SK-N-SH (cell line): ENCODE data around the gene GEMIN7. TPM values are rescaled to one million over a fixed set of nuclear protein-coding genes. Genes with fewer than 3 reads are reported as not detected.

Source experiments
- CTCF ChIA-PET: fragments of 300-600, 350-600 bp; formaldehyde crosslinking; extraction: SDS; loops from one replicate; lab custom pipeline; 2021; lab: Yijun Ruan, JAX
- POLR2A ChIA-PET: fragments of 350-600 bp; sonication (Branson Sonifier 250); formaldehyde crosslinking; extraction: SDS; loops from one replicate; lab custom pipeline; 2020; ENCODE audit warnings: antibody characterized with exemption, inconsistent platforms; lab: Yijun Ruan, JAX
- DNase-seq: peaks from one replicate; pipeline ENCODE4 v3.0.0; 2012
- H2AFZ ChIP-seq: fragments of 200-600 bp; sonication (generic); 2 replicates; pipeline ENCODE4 v1.8.1; 2016; ENCODE audit warnings: antibody characterized with exemption, mild to moderate bottlenecking, low read depth
- H3F3A ChIP-seq: fragments of 200-600 bp; sonication (generic); replicated peaks from 2 replicates; pipeline ENCODE3; 2016; ENCODE audit warnings: antibody characterized with exemption, mild to moderate bottlenecking; ENCODE audit not compliant: insufficient read depth
- H3K27ac ChIP-seq, 2 experiments: fragments of 200-500 bp in 1 of 2; fragments of 200-600 bp in 1 of 2; sonication (Bioruptor generic) in 1 of 2; sonication (generic), shearing (Covaris generic) in 1 of 2; 2 replicates each; pipeline versions ENCODE4 v1.5.1 to v1.6.1; 2014 to 2016; ENCODE audit warnings: low read depth in 2 of 2, inconsistent platforms in 1 of 2, low read length in 1 of 2, mild to moderate bottlenecking in 1 of 2, mixed read lengths in 1 of 2
- H3K27me3 ChIP-seq: fragments of 200-600 bp; sonication (generic), shearing (Covaris generic); 2 replicates; pipeline ENCODE4 v1.6.1; 2016; ENCODE audit warnings: mixed run types; ENCODE audit not compliant: insufficient read depth
- H3K36me3 ChIP-seq, 2 experiments: fragments of 200-500 bp in 1 of 2; fragments of 200-600 bp in 1 of 2; sonication (Bioruptor generic) in 1 of 2; sonication (generic) in 1 of 2; replicated peaks in 1 of 2; 2 replicates each; pipeline versions ENCODE3 to v1.5.1; 2014 to 2016; ENCODE audit warnings: low read length in 1 of 2, mild to moderate bottlenecking in 1 of 2; ENCODE audit not compliant: insufficient read depth in 2 of 2, control insufficient read depth in 1 of 2
- H3K4me1 ChIP-seq, 2 experiments: fragments of 200-500 bp in 1 of 2; fragments of 200-600 bp in 1 of 2; sonication (Bioruptor generic) in 1 of 2; sonication (generic), shearing (Covaris generic) in 1 of 2; 2 replicates each; pipeline versions ENCODE4 v1.5.1 to v1.6.1; 2014 to 2016; ENCODE audit warnings: low read depth in 1 of 2, low read length in 1 of 2, mixed run types in 1 of 2; ENCODE audit not compliant: insufficient read depth in 2 of 2, control insufficient read depth in 1 of 2
- H3K4me2 ChIP-seq: fragments of 200-600 bp; sonication (generic), shearing (Covaris generic); 2 replicates; pipeline ENCODE4 v1.6.1; 2017; ENCODE audit warnings: mixed run types
- H3K4me3 ChIP-seq, 2 experiments: fragments of 200-500 bp in 1 of 2; fragments of 200-600 bp in 1 of 2; sonication (Bioruptor generic) in 1 of 2; sonication (generic), shearing (Covaris generic) in 1 of 2; 2 replicates each; pipeline versions ENCODE4 v1.5.1 to v1.8.1; 2014 to 2016; ENCODE audit warnings: low read depth in 2 of 2, inconsistent platforms in 1 of 2, low read length in 1 of 2, mild to moderate bottlenecking in 1 of 2, mixed read lengths in 1 of 2, moderate library complexity in 1 of 2
- H3K79me2 ChIP-seq: fragments of 200-600 bp; sonication (generic); 2 replicates; pipeline ENCODE4 v1.8.1; 2017; ENCODE audit warnings: mild to moderate bottlenecking; ENCODE audit not compliant: insufficient read depth
- H3K9ac ChIP-seq: fragments of 200-600 bp; sonication (generic); 2 replicates; pipeline ENCODE4 v1.6.1; 2017; ENCODE audit warnings: mixed run types
- H3K9me2 ChIP-seq: fragments of 200-600 bp; sonication (generic); 2 replicates; pipeline ENCODE4 v1.6.1; 2017; ENCODE audit warnings: mixed run types
- H3K9me3 ChIP-seq: fragments of 200-600 bp; sonication (generic); 2 replicates; pipeline ENCODE4 v1.6.1; 2017; ENCODE audit warnings: mixed run types, mild to moderate bottlenecking, moderate library complexity
- H4K20me1 ChIP-seq: fragments of 200-600 bp; sonication (generic); 2 replicates; pipeline ENCODE4 v1.6.1; 2017; ENCODE audit warnings: mild to moderate bottlenecking, mixed run types; ENCODE audit not compliant: insufficient read depth
- EP300 ChIP-seq, 2 experiments: IDR thresholded peaks; 2 replicates each; pipeline versions ENCODE4 v1.4.0 to v1.6.1; 2012; ENCODE audit warnings: borderline replicate concordance in 1 of 2, low read depth in 1 of 2, low read length in 1 of 2
- EZH2phosphoT487 ChIP-seq: fragments of 200-600 bp; sonication (generic); IDR thresholded peaks from 2 replicates; pipeline ENCODE4 v1.6.1; 2017; ENCODE audit warnings: low read depth, mixed run types, mild to moderate bottlenecking, antibody characterized with exemption, moderate library complexity, borderline replicate concordance
- FOXJ3 ChIP-seq: sonication (generic); formaldehyde crosslinking; IDR thresholded peaks from 2 replicates; pipeline ENCODE4 v1.5.1; 2020; ENCODE audit warnings: mild to moderate bottlenecking, missing genetic modification reagents
- GATA2 ChIP-seq: sonication (generic); formaldehyde crosslinking; IDR thresholded peaks from 2 replicates; pipeline ENCODE4 v1.5.0; 2020; ENCODE audit warnings: mild to moderate bottlenecking, missing genetic modification reagents
- JUND ChIP-seq: IDR thresholded peaks from 2 replicates; pipeline ENCODE4 v1.4.0; 2012
- MEF2A ChIP-seq: IDR thresholded peaks from 2 replicates; pipeline ENCODE4 v1.4.0; 2012; ENCODE audit warnings: low read depth, borderline replicate concordance
- POLR2AphosphoS5 ChIP-seq: IDR thresholded peaks from 2 replicates; pipeline ENCODE4 v1.6.1; 2012; ENCODE audit warnings: low read depth, low read length
- RCOR1 ChIP-seq: fragments of 150-350 bp; IDR thresholded peaks from 2 replicates; pipeline ENCODE4 v1.6.1; 2017; ENCODE audit warnings: antibody characterized with exemption, low read length
- SMC3 ChIP-seq: IDR thresholded peaks from 2 replicates; pipeline ENCODE4 v1.6.1; 2012; ENCODE audit warnings: low read depth, low read length, improper control_type of control experiment
- TAF1 ChIP-seq: IDR thresholded peaks from 2 replicates; pipeline ENCODE4 v1.6.1; 2012; ENCODE audit warnings: low read depth, mild to moderate bottlenecking, low read length, moderate library complexity, borderline replicate concordance
- WGBS: methylation state at CpG from one replicate; pipeline ENCODE4 v1.1.6; 2017; ENCODE audit warnings: low lambda C conversion rate; 5-methylcytosine and 5-hydroxymethylcytosine counted together
- polyA plus RNA-seq, 3 experiments: library from polyadenylated mRNA; depleted of rRNA; stranded (reverse); fragments of >200 nt; gene quantifications; 2 replicates each; pipeline ENCODE4 v1.2.3, GENCODE V29; 2012
- small RNA-seq, 7 experiments: library from RNA; depleted of rRNA; stranded (forward); fragments of <200 nt; gene quantifications; one replicate each; pipeline ENCODE3, GENCODE V24; 2012
- TF ChIP-seq, protein P1 (sequence below): IDR thresholded peaks from 2 replicates; pipeline ENCODE4 v1.4.0; 2012; ENCODE audit warnings: low read depth, borderline replicate concordance
- TF ChIP-seq, protein P2 (sequence below): fragments of 150-350 bp; IDR thresholded peaks from 2 replicates; pipeline ENCODE4 v1.6.1; 2017; ENCODE audit warnings: antibody characterized with exemption, low read length, low read depth, borderline replicate concordance
- TF ChIP-seq, protein P3 (sequence below): fragments of 150-350 bp; IDR thresholded peaks from 2 replicates; pipeline ENCODE4 v1.6.1; 2016; ENCODE audit warnings: mild to moderate bottlenecking, low read depth, low read length

GEMIN7 gene
- polyA plus RNA-seq, 1 of the 3 experiments (the other 2 are of a cell fraction) = 28.7 TPM

DNA sequence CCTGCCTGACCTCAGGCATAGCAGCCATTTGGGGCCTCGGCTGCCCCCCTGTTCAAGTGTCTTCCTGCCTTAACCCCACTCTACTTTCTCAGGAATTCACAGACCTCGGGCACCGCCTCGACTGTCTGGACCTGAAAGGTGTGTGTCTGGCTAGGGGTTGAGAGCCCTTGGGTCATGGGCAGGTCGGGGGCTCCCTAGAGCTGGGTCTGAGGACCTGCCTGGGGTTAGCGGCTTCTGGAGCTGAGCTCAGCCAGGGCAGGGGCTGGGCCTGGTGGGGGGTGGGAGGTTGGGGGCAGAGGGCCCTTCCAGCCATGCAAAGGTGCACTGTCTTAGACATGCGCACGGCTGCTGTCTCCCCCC, 61.1 kb downstream of the GEMIN7 start:
- TF ChIP-seq MEF2A = no peak
- no peak for TF ChIP-seq JUND
- TF ChIP-seq RCOR1 = no peak
- TF ChIP-seq, protein P1, sequence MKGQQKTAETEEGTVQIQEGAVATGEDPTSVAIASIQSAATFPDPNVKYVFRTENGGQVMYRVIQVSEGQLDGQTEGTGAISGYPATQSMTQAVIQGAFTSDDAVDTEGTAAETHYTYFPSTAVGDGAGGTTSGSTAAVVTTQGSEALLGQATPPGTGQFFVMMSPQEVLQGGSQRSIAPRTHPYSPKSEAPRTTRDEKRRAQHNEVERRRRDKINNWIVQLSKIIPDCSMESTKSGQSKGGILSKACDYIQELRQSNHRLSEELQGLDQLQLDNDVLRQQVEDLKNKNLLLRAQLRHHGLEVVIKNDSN = no peak
- TF ChIP-seq FOXJ3 = no peak
- TF ChIP-seq, protein P2, sequence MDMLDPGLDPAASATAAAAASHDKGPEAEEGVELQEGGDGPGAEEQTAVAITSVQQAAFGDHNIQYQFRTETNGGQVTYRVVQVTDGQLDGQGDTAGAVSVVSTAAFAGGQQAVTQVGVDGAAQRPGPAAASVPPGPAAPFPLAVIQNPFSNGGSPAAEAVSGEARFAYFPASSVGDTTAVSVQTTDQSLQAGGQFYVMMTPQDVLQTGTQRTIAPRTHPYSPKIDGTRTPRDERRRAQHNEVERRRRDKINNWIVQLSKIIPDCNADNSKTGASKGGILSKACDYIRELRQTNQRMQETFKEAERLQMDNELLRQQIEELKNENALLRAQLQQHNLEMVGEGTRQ = no peak
- no peak for TF ChIP-seq EZH2phosphoT487
- TF ChIP-seq SMC3 = no peak
- TF ChIP-seq, protein P3, sequence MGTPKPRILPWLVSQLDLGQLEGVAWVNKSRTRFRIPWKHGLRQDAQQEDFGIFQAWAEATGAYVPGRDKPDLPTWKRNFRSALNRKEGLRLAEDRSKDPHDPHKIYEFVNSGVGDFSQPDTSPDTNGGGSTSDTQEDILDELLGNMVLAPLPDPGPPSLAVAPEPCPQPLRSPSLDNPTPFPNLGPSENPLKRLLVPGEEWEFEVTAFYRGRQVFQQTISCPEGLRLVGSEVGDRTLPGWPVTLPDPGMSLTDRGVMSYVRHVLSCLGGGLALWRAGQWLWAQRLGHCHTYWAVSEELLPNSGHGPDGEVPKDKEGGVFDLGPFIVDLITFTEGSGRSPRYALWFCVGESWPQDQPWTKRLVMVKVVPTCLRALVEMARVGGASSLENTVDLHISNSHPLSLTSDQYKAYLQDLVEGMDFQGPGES = no peak
- H4K20me1 ChIP-seq = 0 out of 2 replicates have a peak, but pooled peaks cover 9% of the 10 kb centered on the region
- no peak overlapping the region for H3K27ac ChIP-seq
- no peak for DNase-seq
- H3K9me2 ChIP-seq = no peaks in the 10 kb centered on the region
- POLR2A ChIA-PET = no interaction called here
- H3K27me3 ChIP-seq = no peaks in the 10 kb centered on the region
- H3K4me1 ChIP-seq = peaks cover 0 to 23% of the 10 kb centered on the region in 2 experiments; a peak in 1 of 4 replicates
- H3K9me3 ChIP-seq = no peaks in the 10 kb centered on the region
- H3K79me2 ChIP-seq = peaks cover 27% of the 10 kb centered on the region; the same call in 1 of the 2 replicates
- H3K9ac ChIP-seq = no peak overlapping the region
- peaks cover 0 to 32% of the 10 kb centered on the region in 2 experiments for H3K36me3 ChIP-seq
- H2AFZ ChIP-seq = no peak overlapping the region
- H3K4me3 ChIP-seq = no peak overlapping the region
- CTCF ChIA-PET = interaction anchor here (1.8 kb wide), 1 partner anchor 12 kb away, joined by 7 read pairs; no protein-coding TSS in a partner anchor
- H3F3A ChIP-seq = no peaks in the 10 kb centered on the region
- WGBS = 80% methylated on average over 1 of the region's 8 CpGs
- H3K4me2 ChIP-seq = no peak overlapping the region

DNA sequence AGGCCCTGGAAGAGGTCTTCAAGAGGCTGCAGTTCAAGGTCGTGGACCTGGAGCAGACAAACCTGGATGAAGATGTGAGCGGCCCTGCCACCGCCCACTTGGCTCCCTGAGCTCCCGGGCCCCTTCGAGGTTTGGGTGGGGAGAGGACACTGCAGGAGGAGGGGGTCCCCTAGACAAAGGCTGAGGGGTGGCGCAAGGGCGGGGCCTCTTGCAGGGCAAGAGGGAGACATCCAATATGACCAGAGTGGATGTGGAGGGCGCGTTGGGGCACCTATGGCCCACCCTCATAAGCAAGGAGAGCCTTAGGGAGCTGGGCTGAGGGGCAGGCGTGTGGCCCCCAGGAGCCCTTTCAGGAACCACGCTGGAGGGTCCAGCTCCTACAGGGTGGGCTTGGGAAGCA, 61.5 kb downstream of the GEMIN7 start:
- H3K9me2 ChIP-seq = no peaks in the 10 kb centered on the region
- H3K36me3 ChIP-seq = peaks cover 0 to 35% of the 10 kb centered on the region in 2 experiments
- H3K4me2 ChIP-seq = no peak overlapping the region
- H3K9me3 ChIP-seq = no peaks in the 10 kb centered on the region
- TF ChIP-seq TAF1 = no peak
- TF ChIP-seq FOXJ3 = no peak
- TF ChIP-seq POLR2AphosphoS5 = no peak
- no peak for TF ChIP-seq EP300 (IDR thresholded peaks at IDR 0.05; ENCODE audit: borderline replicate concordance in 1 of 2, low read depth in 1 of 2, low read length in 1 of 2)
- no peak for TF ChIP-seq GATA2 (CRISPR knock-in tag)
- POLR2A ChIA-PET = no interaction called here
- peaks cover 0 to 23% of the 10 kb centered on the region in 2 experiments; a peak in 1 of 4 replicates for H3K4me1 ChIP-seq
- H3K27ac ChIP-seq = no peak overlapping the region
- no peak overlapping the region for H3K9ac ChIP-seq
- H4K20me1 ChIP-seq = 0 out of 2 replicates have a peak, but pooled peaks cover 9% of the 10 kb centered on the region
- H3F3A ChIP-seq = no peaks in the 10 kb centered on the region
- no peak overlapping the region for H3K4me3 ChIP-seq
- CTCF ChIA-PET = interaction anchor here (1.8 kb wide), 1 partner anchor 12 kb away, joined by 7 read pairs; no protein-coding TSS in a partner anchor
- WGBS = 100% methylated on average over 5 of the region's 11 CpGs
- DNase-seq = no peak
- H3K79me2 ChIP-seq = peaks cover 23% of the 10 kb centered on the region; the same call in 1 of the 2 replicates
- H2AFZ ChIP-seq = no peak overlapping the region
- H3K27me3 ChIP-seq = no peaks in the 10 kb centered on the region

Small RNA genes lying within 50 kb of the gene (small RNA-seq; reads per million reads assigned to genes)
- gene RNU6-611P = 0 to 3.1 (median 0) reads per million in 7 experiments

Other genes starting within 250 kb of the GEMIN7 start
- 96.6 and 121 TPM in 2 replicates for gene NECTIN2, start 233.0 kb upstream of the GEMIN7 start, polyA plus RNA-seq (2012; rRNA removed)
- 66.9 and 78.9 TPM in 2 replicates for gene TOMM40, start 188.0 kb upstream of the GEMIN7 start, polyA plus RNA-seq (2012; rRNA removed)
- 56.0 and 65.7 TPM in 2 replicates for gene APOE, start 173.5 kb upstream of the GEMIN7 start, polyA plus RNA-seq (2012; rRNA removed)
- 0.73 and 2.7 TPM in 2 replicates for gene APOC1, start 164.7 kb upstream of the GEMIN7 start, polyA plus RNA-seq (2012; rRNA removed)
- gene APOC4, start 137.0 kb upstream of the GEMIN7 start, polyA plus RNA-seq (2012; rRNA removed) = not detected in 2 replicates
- not detected in 2 replicates for gene APOC2, start 133.2 kb upstream of the GEMIN7 start, polyA plus RNA-seq (2012; rRNA removed)
- 58.4 and 86.5 TPM in 2 replicates for gene CLPTM1, start 123.9 kb upstream of the GEMIN7 start, polyA plus RNA-seq (2012; rRNA removed)
- gene RELB, start 77.8 kb upstream of the GEMIN7 start, polyA plus RNA-seq (2012; rRNA removed) = 9.5 and 12.6 TPM in 2 replicates
- 53.8 and 54.8 TPM in 2 replicates for gene CLASRP, start 40.2 kb upstream of the GEMIN7 start, polyA plus RNA-seq (2012; rRNA removed)
- 0.16 and 0.21 TPM in 2 replicates for gene ZNF296, start 2.8 kb upstream of the GEMIN7 start, polyA plus RNA-seq (2012; rRNA removed)
- gene PPP1R37, start 13.9 kb downstream of the GEMIN7 start, polyA plus RNA-seq (2012; rRNA removed) = 19.3 and 24.4 TPM in 2 replicates
- gene NKPD1, start 81.7 kb downstream of the GEMIN7 start, polyA plus RNA-seq (2012; rRNA removed) = 0.06 and 0.12 TPM in 2 replicates
- gene TRAPPC6A, start 99.0 kb downstream of the GEMIN7 start, polyA plus RNA-seq (2012; rRNA removed) = 53.0 and 59.0 TPM in 2 replicates
- gene BLOC1S3, start 99.5 kb downstream of the GEMIN7 start, polyA plus RNA-seq (2012; rRNA removed) = 3.0 and 3.7 TPM in 2 replicates
- 0.02 TPM in 1 of 2 replicates, not detected in the other for gene EXOC3L2, start 166.1 kb downstream of the GEMIN7 start, polyA plus RNA-seq (2012; rRNA removed)
- gene MARK4, start 172.0 kb downstream of the GEMIN7 start, polyA plus RNA-seq (2012; rRNA removed) = 9.8 and 16.3 TPM in 2 replicates
- 0.05 TPM in 1 of 2 replicates, not detected in the other for gene CKM, start 243.6 kb downstream of the GEMIN7 start, polyA plus RNA-seq (2012; rRNA removed)